ENCODE results near the gene C5orf24.
"Not testable (repeated sequence)": the region's sequence is repeated elsewhere in the genome, so short reads cannot be mapped to it uniquely, and the experiment has no call there.

C5orf24 gene

DNA sequence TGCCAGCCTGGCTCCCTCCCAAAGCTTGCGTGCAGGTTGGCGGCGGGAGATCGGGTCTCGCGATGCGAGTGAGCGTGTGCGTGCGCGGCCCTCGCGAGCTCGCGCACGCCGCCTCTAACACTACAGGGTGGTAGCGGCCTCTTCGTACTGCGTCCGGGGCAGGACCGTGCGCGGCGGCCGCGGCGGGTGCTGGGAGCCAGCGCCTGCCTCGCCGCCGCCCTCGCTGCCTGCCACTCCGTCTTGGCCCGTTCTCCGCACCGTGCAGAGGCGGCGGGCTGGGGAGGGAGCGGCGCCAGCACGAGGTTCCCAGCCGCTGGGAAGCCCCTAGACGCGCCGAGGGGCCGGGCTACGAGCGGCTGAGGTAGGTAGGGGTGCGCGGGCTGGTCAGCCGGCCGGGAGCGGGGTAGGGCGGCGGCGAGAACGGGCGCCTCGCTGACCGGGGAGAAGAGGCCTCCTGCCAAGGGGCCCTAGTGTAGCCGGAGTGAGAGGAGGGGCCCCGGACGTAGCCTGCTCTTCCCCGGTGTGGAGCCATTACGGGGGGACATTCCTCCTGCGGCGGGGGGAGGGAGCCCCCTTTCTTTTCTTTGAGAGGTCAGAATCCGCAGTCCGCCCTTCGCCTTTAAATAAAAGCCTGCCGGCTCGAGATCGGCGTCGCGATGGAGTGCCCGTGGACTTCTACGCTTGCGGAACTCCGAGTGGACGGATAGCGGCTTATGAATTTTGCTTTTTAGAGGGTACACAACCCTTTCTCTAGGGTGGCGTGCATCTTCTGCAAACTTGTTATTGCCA lies at the start of gene C5orf24:
Gene C5orf24, plus strand, starts transcription at position 117 of the 789 bp plus-strand sequence. CDS start 8,933 bp downstream, outside the sequence.
- DNase-seq (ENCODE audit: low read depth) = peak; percentile 94

GRCh38 chr5:134798468-134798867 lies 47.3 kb upstream of the C5orf24 start:
- no peak for DNase-seq (ENCODE audit: low read depth)

- no peak for DNase-seq (ENCODE audit: low read depth)
Observed at GRCh38 chr5:134803821-134804220, 41.9 kb upstream of the C5orf24 start.

DNA sequence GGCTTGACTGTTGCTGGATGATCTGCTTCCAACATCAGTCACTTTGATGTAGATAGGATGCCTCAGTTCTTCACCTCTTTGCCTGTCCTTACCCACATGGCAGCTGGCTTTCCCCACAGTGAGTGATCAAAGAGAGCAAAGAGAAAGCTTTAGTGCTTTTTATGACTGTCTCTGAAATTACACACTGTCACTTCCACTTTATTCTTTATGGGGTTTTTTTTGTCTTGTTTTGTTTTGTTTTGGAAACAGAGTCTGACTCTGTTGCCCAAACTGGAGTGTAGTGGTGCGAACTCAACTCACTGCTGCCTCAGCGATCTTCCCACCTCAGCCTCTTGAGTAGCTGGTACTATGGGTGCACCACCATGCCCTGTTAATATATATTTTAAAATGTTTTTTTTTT lies 32.4 kb upstream of the C5orf24 start:
- DNase-seq (ENCODE audit: low read depth) = no peak

GRCh38 chr5:134813827-134814226 lies 31.9 kb upstream of the C5orf24 start:
- no peak for DNase-seq (ENCODE audit: low read depth)

DNA sequence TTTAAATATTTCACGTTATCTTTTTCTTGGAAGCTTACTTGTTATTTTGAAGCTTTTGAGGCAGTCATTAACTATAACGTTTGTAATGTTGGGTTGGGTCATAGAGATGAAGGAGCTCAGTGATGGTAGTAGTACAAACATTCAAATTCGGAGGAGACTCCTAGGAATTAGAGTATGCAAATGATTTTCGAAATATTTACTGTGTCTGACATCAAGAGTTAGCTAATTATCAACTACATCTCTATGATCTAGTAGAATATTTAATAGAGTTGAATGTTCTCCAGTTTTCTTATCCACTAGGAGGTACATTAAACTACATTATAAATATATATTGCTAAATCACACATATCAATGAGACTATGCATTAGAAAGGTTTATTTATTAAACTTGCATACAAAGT lies 28.8 kb upstream of the C5orf24 start:
- DNase-seq (ENCODE audit: low read depth) = no peak

GRCh38 chr5:134818776-134819175 lies 27.0 kb upstream of the C5orf24 start:
- no peak for DNase-seq (ENCODE audit: low read depth)

DNA sequence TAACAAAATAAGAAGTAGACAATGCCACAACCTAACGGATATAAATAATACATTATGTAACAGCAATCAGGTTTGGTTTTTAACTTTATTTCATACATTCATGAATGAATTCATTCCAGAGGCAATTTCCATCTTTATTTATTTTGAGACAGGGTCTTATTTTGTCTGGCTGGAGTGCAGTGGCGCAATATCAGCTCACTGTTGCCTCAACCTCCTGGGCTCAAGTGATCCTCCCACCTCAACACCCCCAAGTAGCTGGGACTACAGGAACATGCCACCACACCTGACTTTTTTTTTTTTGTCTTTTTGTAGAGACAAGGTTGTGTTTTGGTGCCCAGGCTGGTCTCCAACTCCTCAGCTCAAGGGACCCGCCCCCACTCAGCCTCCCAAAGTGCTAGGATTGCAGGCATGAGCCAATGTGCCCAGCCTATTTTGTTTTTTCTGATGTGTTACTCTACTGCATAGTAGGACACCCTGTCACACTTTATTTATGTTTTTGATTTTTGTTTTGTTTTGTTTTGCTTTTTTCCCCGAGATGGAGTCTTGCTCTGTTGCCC lies 26.3 kb upstream of the C5orf24 start:
- DNase-seq (ENCODE audit: low read depth) = no peak

- no peak for DNase-seq (ENCODE audit: low read depth)
Observed at GRCh38 chr5:134821841-134822240, 23.9 kb upstream of the C5orf24 start.

DNA sequence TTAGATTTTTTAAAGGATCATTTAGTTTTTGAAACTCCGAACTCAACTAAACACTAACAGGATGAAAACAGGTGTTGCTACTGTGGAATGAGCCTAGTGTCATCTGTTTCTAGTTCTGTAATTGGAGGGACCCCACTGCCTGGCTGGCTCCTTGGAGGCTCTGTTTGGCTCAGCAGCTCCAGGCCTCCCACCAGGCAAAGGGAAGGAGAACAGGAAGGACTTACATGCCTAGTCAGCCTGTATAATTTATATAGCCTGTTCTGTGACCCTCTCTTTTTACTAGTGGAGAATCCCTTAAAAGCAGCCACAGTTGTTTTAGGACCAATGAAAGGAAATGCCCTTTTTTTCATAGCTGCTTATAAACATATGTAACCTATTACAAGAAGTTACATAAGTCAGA lies 21.1 kb upstream of the C5orf24 start:
- DNase-seq (ENCODE audit: low read depth) = no peak

- no peak for DNase-seq (ENCODE audit: low read depth)
Observed at GRCh38 chr5:134825212-134825611, 20.6 kb upstream of the C5orf24 start.

GRCh38 chr5:134833340-134834032 lies 12.3 kb upstream of the C5orf24 start:
- peak; percentile 84 for DNase-seq (ENCODE audit: low read depth)

DNA sequence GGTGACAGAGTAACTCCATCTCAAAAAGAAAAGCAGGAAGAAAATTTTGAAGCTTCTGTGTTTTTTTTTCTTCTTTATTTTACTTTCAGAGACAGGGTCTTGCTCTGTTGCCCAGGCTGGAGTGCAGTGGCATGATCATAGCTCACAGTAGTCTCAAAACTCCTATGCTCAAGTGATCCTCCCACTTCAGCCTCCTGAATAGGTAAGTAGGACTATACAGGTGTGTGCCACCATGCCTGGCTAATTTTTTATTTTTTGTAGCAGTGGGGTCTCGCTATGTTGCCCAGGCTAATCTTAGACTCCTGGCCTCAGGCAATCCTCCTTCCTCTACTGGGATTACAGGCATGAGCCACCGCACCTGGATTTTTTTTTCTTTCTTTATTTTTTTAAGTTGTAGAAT lies 10.1 kb upstream of the C5orf24 start:
- no peak for DNase-seq (ENCODE audit: low read depth)

- peak; percentile 49 for DNase-seq (ENCODE audit: low read depth)
Observed at GRCh38 chr5:134837530-134838181, 8.1 kb upstream of the C5orf24 start.

DNA sequence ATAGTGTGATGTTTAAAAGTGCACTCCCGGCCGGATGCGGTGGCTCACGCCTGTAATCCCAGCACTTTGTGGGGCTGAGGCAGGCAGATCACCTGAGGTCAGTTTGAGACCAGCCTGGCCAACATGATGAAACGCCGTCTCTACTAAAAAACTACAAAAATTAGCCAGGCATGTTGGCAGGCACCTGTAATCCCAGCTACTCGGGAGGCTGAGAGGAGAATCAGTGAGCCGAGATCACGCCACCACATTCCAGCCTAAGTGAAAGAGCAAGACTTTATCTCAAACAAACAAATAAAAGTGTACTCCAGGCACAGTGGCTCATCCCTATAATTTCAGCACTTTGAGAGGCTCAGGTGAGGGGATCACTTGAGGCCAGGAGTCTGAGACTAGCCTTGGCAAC lies 7.4 kb upstream of the C5orf24 start:
- not testable (repeated sequence) for DNase-seq (ENCODE audit: low read depth)

- peak; percentile 60 for DNase-seq (ENCODE audit: low read depth)
Observed at GRCh38 chr5:134840811-134841210, 5.0 kb upstream of the C5orf24 start.

DNA sequence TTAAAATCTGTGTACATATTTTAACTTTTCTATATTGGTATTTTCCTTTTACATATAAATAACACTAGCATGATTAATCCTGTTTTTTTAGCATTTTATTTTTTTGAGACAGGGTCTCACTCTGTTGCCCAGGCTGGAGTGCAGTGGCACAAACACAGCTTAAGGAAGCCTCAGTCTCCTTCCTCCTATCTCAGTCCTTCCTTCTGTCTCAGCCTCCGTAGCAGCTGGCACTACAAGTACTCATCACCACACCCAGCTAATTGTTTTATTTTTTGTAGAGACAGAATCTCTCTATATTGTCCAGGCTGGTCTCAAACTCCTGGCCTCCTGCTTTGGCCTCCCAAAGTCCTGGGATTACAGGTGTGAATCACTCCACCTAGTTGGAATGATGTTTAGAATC lies 1.5 kb upstream of the C5orf24 start:
- DNase-seq (ENCODE audit: low read depth) = no peak

DNA sequence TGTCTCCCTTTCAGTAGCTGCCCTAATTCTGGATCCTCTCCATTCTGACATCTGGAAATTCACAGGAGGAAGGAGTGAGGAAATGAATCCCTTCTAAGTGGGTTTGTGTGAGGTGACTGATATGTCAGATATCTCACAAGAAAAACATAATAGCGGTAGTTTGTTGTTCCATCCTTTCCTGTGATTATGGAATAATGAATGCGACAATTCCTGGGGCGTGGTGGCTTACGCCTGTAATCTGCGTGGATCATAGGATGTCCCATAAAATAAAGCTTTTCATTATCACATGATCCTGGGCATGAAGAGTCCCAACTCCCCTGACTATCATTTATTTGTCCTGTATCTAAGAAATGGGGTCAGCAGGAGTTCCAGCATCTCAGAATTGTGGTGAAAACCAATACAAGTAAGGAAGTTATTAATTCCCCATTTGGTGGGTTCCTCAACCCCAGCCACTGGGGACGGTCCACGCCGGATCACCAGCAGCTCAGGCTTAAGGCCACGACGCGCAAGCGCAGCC lies 375 bp upstream of the C5orf24 start:
- peak; percentile 69 for DNase-seq (ENCODE audit: low read depth)

DNA sequence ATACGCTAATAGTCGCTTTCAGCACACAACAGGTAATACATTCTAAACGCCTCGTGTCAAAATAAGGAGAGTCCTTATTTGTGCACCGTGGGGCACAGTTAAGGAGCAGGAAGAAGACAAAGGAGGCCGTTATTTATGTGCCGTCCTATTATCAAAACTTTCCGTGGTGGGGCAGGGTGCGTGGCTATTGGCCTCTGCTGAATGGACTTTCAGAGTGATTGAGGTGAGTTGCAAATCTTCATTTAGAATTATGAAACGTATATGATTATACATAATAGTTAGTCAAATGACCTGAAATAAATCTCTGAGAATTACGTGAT lies 833 bp downstream of the C5orf24 start:
- DNase-seq (ENCODE audit: low read depth) = peak; percentile 46

DNA sequence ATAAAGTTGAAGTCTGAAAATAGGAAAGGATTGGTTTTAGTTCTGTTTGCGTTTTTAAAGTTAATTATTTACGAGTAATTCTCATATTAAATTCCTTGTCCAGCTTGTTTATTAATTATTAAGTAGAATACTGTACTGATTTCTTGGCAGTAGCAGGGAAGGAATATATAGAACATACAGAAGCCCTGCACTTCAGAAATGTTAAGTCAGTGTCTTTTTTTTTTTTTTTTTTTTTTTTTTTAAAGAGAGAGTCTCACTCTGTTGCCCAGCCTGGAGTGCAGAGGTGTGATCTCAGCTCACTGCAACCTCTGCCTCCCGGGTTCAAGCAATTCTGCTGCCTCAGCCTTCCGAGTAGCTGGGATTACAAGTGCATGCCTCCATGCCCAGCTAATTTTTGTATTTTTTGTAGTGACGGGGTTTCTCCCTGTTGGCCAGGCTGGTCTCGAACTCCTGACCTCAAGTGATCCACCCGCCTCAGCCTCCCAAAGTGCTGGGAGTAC lies 3.7 kb downstream of the C5orf24 start:
- DNase-seq (ENCODE audit: low read depth) = not testable (repeated sequence)

- peak; percentile 74 for DNase-seq (ENCODE audit: low read depth)
Observed at GRCh38 chr5:134851307-134851923, 5.6 kb downstream of the C5orf24 start.

DNA sequence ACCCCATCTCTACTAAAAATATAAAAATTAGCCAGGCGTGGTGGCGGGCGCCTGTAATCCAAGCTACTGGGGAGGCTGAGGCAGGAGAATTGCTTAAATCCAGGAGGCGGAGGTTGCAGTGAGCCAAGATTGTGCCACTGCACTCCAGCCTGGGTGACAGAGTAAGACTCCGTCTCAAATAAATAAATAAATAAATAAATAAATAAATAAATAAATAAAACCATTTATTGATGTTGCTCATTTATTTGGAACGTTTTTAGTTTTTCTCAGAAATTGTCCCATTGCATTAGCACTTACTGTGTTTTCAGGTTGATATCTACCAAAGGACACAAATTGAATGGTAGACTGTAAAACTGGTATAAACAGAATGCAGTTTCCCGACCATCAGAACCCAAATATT lies 10.7 kb downstream of the C5orf24 start:
- DNase-seq (ENCODE audit: low read depth) = not testable (repeated sequence)

Data from EH (cell line).